OCI-LY7 (cell line): Measurements from ENCODE around the gene NEU2.

Experiments
- CTCF ChIP-seq: fragments of 200-600 bp; sonication (generic); conservative IDR thresholded peaks from 2 replicates; pipeline ENCODE4 v1.5.1; 2014; ENCODE audit warnings: mild to moderate bottlenecking, antibody characterized with exemption, low read length, moderate library complexity, mixed read lengths
- EZH2phosphoT487 ChIP-seq: fragments of 200-600 bp; sonication (generic); IDR thresholded peaks from 2 replicates; pipeline ENCODE4 v1.6.1; 2018; ENCODE audit warnings: low read depth, borderline replicate concordance, mild to moderate bottlenecking, mixed run types, antibody characterized with exemption, low read length, moderate library complexity, mixed read lengths

- no peak for TF ChIP-seq CTCF
- TF ChIP-seq EZH2phosphoT487, result no peak
Observed at GRCh38 chr2:233081232-233081730, 48.8 kb downstream of the NEU2 start.
